Measurements from ENCODE around the gene FCHSD2.
"Not testable (repeated sequence)": the region's sequence is repeated elsewhere in the genome, so short reads cannot be mapped to it uniquely, and the experiment has no call there.

The FCHSD2 gene

GRCh38 chr11:72813740-72814285 is 328.3 kb downstream of the FCHSD2 start:
- peak; percentile 49 for DNase-seq

GRCh38 chr11:72812967-72813739 is 329.0 kb downstream of the FCHSD2 start:
- DNase-seq, result no peak

GRCh38 chr11:72812604-72812966 is 329.5 kb downstream of the FCHSD2 start:
- peak; percentile 31 for DNase-seq

- DNase-seq, result not testable (repeated sequence)
Measured at GRCh38 chr11:72811686-72812085, 330.4 kb downstream of the FCHSD2 start.

DNA sequence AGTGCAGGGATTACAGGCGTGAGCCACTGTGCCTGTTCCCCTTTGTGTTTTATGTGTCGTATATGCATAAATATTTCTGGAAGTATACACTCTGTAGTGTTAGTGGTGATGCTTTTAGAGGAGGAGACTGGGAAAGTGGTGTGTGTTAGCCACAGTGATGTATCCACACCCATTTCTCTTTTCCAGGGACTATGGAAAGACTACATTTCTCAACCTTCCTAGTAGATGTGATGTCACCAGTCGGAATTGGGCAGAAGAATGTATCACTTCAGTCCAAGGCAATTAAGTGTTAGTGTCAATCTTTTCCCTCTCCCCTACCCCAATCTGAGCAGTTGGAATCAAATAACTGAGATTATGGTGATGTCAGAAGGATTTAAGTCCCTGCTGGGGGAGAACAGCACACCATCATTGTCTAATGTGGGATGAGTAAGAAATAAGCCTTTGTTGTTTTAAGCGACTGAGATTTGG is 333.8 kb downstream of the FCHSD2 start:
- no peak for DNase-seq

- no peak for DNase-seq
Measured at GRCh38 chr11:72807792-72808191, 334.3 kb downstream of the FCHSD2 start.

DNA sequence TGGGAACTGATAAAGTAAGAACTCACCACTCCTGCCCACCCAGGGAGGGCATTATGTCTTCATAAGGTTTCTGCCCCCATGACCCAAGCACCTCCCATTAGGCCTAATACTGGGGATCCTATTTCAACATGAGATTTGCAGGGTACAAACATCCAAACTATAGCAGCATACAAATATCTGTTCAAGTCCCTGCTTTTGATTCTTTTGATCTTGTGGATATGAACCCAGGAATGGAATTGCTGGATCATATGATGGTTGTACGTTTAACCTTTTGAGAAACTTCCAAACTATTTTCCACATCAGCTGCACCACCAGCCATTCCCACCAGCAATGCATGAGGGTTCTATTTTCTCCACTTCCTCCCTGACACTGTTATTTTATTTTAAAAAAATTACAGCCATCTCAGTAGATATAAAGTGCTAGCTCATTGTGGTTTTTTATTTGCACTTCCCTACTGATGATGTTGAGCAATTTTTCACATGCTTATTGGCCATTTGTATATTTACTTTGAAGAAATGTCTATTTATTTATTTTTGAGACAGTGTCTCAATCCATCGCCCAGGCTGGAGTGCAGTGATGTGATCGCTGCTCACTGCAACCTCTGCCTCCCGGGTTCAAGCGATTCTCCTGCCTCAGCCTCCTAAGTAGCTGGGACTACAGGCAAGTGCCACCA is 335.0 kb downstream of the FCHSD2 start:
- no peak for DNase-seq

DNA sequence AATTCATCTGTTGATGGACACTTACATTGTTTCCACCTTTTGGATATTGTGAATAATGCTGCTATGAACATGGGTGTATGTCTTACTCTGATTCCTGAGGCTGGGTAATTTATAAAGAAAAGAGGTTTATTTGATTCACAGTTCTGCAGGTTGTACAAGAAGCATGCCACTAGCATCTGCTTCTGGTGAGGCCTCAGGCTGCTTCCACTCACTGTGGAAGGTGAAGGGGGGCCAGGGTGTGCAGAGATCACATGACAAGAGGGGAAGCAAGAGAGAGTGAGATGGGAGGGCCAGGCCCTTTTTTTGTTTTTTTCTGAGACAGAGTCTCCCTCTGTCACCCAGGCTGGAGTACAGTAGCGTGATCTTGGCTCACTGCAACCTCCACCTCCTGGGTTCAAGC is 335.7 kb downstream of the FCHSD2 start:
- not testable (repeated sequence) for DNase-seq

GRCh38 chr11:72805216-72805615 is 336.9 kb downstream of the FCHSD2 start:
- DNase-seq, result no peak

- no peak for DNase-seq
Measured at GRCh38 chr11:72802822-72803221, 339.3 kb downstream of the FCHSD2 start.

- no peak for DNase-seq
Measured at GRCh38 chr11:72799441-72799840, 342.7 kb downstream of the FCHSD2 start.

- DNase-seq, result no peak
Measured at GRCh38 chr11:72798361-72798760, 343.8 kb downstream of the FCHSD2 start.

- DNase-seq, result peak; percentile 85
Measured at GRCh38 chr11:72793425-72794367, 348.4 kb downstream of the FCHSD2 start, which contains the start of gene STARD10. STARD10 (minus strand) TSS chr11:72794047; CDS start chr11:72781181, 12,866 bp downstream.

GRCh38 chr11:72793076-72793424 is 349.1 kb downstream of the FCHSD2 start:
- no peak for DNase-seq

DNA sequence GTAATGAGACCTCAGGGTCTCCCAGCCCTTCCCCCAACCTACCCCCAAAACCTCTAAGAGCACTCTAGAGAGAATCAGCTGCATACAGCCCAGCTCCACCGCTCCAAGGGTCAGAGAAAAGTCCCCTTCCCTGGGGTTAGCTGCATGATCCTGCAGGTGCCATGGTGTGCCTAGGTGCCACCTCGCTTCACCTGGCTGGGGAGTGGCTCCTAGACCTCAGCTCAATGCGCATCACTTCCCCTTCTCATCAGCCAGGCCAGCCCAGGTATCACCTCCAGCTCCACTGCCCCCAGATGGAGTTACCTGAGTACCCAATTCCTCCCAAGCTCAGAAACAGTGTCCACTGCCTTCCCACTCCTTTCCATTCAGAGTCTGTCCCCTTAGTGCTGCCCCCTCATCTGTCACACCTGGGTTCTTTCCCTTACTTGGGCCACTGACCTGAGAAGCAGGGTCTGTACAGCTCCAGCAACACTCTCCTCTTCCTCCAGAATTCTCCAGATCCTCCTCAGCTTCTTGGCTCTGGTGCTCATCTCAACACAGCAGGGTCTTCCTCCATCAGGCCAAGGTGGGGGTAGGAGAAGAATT is 349.6 kb downstream of the FCHSD2 start:
- no peak for DNase-seq

DNA sequence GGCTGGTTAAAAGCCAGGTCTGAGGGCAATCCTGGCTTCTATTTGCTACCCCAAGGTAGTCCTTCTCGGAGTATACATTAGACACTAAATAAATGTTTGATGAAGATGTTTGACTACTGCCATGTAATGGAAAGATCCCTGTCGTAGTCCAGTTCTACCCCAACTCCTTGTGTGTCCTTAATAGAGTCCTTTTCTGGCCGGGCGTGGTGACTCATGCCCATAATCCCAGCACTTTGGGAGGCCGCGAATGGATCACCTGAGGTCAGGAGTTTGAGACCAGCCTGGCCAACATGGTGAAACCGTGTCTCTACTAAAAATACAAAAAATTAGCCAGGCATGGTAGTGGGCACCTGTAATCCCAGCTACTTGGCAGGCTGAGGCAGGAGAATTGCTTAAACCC is 350.9 kb downstream of the FCHSD2 start:
- DNase-seq, result not testable (repeated sequence)

- no peak for DNase-seq
Measured at GRCh38 chr11:72789493-72790131, 352.5 kb downstream of the FCHSD2 start.

DNA sequence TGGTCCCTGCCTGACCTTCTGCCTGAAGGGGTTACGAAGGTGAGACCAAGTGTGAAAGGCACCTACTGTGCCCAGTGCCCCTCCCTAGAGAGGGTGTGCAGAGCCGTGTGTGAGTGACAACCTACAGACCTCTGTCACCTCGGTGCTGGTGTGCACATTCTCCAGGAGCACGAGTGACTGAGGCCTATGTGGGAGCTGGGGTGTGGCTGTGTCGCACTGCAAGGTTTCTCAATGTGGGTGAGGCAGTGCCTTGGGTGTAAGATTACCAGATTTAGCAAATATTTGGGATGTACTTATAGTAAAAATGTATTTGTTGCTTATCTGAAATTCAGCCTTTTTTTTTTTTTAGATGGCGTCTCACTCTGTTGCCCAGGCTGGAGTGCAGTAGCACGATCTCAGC is 353.9 kb downstream of the FCHSD2 start:
- DNase-seq, result no peak

- peak; percentile 34 for DNase-seq
Measured at GRCh38 chr11:72787216-72788104, 354.7 kb downstream of the FCHSD2 start.
